HG03039 (cell line): Measurements from ENCODE around the gene ADGRD1.
A peak's percentile ranks its signal among the peaks of the same experiment; 100 is the strongest.

ENCODE experiments used
- ATAC-seq: cut with Tn5 transposase; IDR thresholded peaks from one replicate; pipeline ENCODE4 v1.9.1; 2021; ENCODE audit warnings: mild to moderate bottlenecking, moderate library complexity; ENCODE audit not compliant: unreplicated experiment

ADGRD1 gene

GRCh38 chr12:131130311-131130911, 176.7 kb downstream of the ADGRD1 start:
- ATAC-seq, result no peak

- ATAC-seq, result no peak
Measured at GRCh38 chr12:131131077-131131807, 177.5 kb downstream of the ADGRD1 start.

- no peak for ATAC-seq
Measured at GRCh38 chr12:131131808-131132117, 178.1 kb downstream of the ADGRD1 start.

GRCh38 chr12:131132118-131132892, 178.6 kb downstream of the ADGRD1 start:
- ATAC-seq, result peak; percentile 44

GRCh38 chr12:131133015-131133905, 179.6 kb downstream of the ADGRD1 start:
- no peak for ATAC-seq

GRCh38 chr12:131133994-131134393, 180.3 kb downstream of the ADGRD1 start:
- ATAC-seq, result no peak

GRCh38 chr12:131134523-131135310, 181.0 kb downstream of the ADGRD1 start:
- ATAC-seq, result no peak

- no peak for ATAC-seq
Measured at GRCh38 chr12:131135311-131135785, 181.6 kb downstream of the ADGRD1 start.

- ATAC-seq, result no peak
Measured at GRCh38 chr12:131135786-131136538, 182.3 kb downstream of the ADGRD1 start.

GRCh38 chr12:131136539-131136872, 182.8 kb downstream of the ADGRD1 start:
- no peak for ATAC-seq

GRCh38 chr12:131137009-131137835, 183.5 kb downstream of the ADGRD1 start:
- no peak for ATAC-seq

- ATAC-seq, result no peak
Measured at GRCh38 chr12:131137836-131138637, 184.3 kb downstream of the ADGRD1 start.

- ATAC-seq, result no peak
Measured at GRCh38 chr12:131138638-131139362, 185.1 kb downstream of the ADGRD1 start.

- no peak for ATAC-seq
Measured at GRCh38 chr12:131139363-131140068, 185.8 kb downstream of the ADGRD1 start.

GRCh38 chr12:131140069-131140435, 186.3 kb downstream of the ADGRD1 start:
- ATAC-seq, result no peak

- ATAC-seq, result no peak
Measured at GRCh38 chr12:131140697-131141096, 187.0 kb downstream of the ADGRD1 start.

- no peak for ATAC-seq
Measured at GRCh38 chr12:131141514-131141913, 187.8 kb downstream of the ADGRD1 start.
